SK-N-MC (cell line): ENCODE data around the gene TMEM164.

Experiments
- DNase-seq: peaks from one replicate; pipeline ENCODE4 v3.0.0-alpha.2; 2011; ENCODE audit warnings: low read depth, low spot score
- H3K27ac ChIP-seq: fragments of 200-600 bp; sonication (generic); 2 replicates; pipeline ENCODE4 v1.5.1; 2016; ENCODE audit warnings: mixed run types
- H3K36me3 ChIP-seq: fragments of 200-600 bp; sonication (generic); 2 replicates; pipeline ENCODE4 v1.6.1; 2017; ENCODE audit warnings: antibody characterized with exemption, low read length, mixed read lengths; ENCODE audit not compliant: insufficient read depth
- H3K4me3 ChIP-seq: fragments of 200-600 bp; sonication (generic); 2 replicates; pipeline ENCODE4 v1.5.1; 2016
- H3K9ac ChIP-seq: fragments of 200-600 bp; sonication (generic); 2 replicates; pipeline ENCODE4 v1.8.0; 2017; ENCODE audit warnings: mixed run types, mixed read lengths; ENCODE audit not compliant: insufficient read length
- H3K9me3 ChIP-seq: fragments of 200-600 bp; sonication (generic); 2 replicates; pipeline ENCODE4 v1.6.1; 2017; ENCODE audit warnings: low read depth, mild to moderate bottlenecking, antibody characterized with exemption, low read length, moderate library complexity, mixed read lengths
- EZH2 ChIP-seq: fragments of 200-600 bp; sonication (generic); IDR thresholded peaks from one replicate; pipeline ENCODE4 v1.6.1; 2017; ENCODE audit warnings: antibody characterized with exemption
- FOXP2 ChIP-seq: optimal IDR thresholded peaks from 2 replicates; pipeline ENCODE3; 2011; ENCODE audit warnings: mild to moderate bottlenecking, moderate library complexity; ENCODE audit not compliant: insufficient read depth; ENCODE audit errors: extremely low read length, control extremely low read depth
- POLR2AphosphoS5 ChIP-seq: IDR thresholded peaks from 2 replicates; pipeline ENCODE4 v1.6.1; 2012; ENCODE audit warnings: mild to moderate bottlenecking, low read depth, low read length, borderline replicate concordance

The TMEM164 gene

DNA sequence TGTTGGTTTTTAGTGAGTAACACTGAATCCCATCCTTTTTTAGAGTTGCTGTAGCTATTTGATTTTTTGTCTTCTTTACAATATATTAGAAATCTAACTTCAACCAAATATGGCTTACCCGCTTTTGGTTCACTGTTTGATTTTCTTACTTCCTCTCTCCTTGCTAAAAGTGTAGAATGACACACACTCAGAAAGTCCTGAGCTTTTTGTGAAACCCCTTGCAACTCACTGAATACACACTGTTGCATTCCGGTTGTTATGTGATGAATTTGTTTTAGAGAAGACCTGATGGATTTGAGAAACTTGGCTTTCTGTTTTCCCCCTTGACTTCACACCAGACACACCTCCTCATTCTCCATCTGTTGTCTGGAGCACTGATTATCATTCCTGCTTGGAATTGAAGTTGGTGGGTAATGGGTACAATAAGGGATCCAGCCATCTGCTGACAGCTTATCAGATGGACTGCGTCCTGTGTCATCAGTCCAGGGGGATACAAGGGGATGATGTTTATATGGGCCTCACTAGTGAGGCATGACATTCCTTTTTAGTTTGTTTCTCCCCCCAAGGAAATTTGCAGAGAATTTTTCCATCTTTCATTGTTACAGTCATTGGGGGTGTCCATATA is 5.2 kb downstream of the TMEM164 start:
- TF ChIP-seq POLR2AphosphoS5 (no peak), EZH2 (no peak), FOXP2 (no peak)
- no peaks in the 10 kb centered on the region for H3K9me3 ChIP-seq
- no peak overlapping the region for H3K9ac ChIP-seq
- no peak overlapping the region for H3K4me3 ChIP-seq
- H3K36me3 ChIP-seq = no peaks in the 10 kb centered on the region
- no peak overlapping the region for H3K27ac ChIP-seq
- no peak for DNase-seq

DNA sequence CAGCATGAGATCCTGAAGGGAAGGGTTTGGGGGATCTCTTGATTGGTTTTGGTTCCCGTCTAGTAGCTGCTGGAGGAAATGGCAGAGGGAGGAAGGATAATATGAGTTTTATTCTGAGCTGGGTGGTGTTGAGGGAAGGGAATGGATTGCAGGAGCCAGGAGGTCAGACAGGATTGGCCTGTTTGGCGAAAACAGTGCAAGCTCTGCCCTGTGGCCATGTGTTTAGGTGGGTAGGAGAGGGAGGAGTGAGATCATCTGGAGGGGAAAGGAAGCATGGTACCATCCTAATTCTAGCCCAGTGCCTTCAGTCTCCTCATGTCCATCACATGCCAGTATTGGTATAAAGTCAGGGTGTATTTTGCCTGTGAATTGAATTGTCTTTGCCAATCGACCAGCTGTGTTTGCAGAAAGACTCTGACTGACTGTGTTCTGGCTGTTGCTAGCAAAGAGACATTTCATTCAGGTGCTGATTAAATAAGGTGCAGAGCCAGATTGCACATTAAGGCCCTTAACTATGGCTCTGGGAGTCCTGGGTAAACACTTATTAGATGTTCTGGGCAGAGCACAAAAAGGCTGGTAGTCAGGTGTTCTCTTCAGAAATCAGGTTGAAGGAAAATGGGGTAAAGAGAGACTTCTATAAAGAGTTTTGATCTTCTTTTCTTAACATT is 10.0 kb downstream of the TMEM164 start:
- no peaks in the 10 kb centered on the region for H3K9me3 ChIP-seq
- H3K9ac ChIP-seq = no peak overlapping the region
- no peak overlapping the region for H3K27ac ChIP-seq
- DNase-seq = no peak
- H3K4me3 ChIP-seq = no peak overlapping the region
- H3K36me3 ChIP-seq = no peaks in the 10 kb centered on the region
- TF ChIP-seq EZH2 = no peak
- no peak for TF ChIP-seq FOXP2
- TF ChIP-seq POLR2AphosphoS5 = no peak

DNA sequence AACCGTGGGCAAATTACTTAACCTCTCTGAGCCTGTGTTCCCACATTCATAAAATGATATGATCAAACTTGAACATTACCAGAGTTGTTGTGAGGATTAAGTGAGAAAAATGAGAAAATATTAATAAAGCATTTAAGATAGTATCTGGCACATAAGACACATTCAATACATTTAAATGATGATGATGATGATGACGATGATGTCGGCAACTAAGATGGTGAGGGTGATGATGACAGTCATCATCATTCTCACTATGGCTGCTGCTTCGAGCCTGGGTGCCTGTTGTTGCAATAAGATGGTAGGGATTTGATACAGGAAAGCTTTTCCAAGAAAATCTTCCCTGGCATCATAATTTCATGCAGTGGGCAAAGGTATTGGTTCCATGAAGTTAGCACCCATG is 11.1 kb downstream of the TMEM164 start:
- Histone ChIP-seq H3K27ac (no peak overlapping the region), H3K36me3 (no peaks in the 10 kb centered on the region), H3K9ac (no peak overlapping the region), H3K4me3 (no peak overlapping the region), H3K9me3 (no peaks in the 10 kb centered on the region)
- no peak for DNase-seq
- TF ChIP-seq POLR2AphosphoS5 (no peak), FOXP2 (no peak), EZH2 (no peak)

DNA sequence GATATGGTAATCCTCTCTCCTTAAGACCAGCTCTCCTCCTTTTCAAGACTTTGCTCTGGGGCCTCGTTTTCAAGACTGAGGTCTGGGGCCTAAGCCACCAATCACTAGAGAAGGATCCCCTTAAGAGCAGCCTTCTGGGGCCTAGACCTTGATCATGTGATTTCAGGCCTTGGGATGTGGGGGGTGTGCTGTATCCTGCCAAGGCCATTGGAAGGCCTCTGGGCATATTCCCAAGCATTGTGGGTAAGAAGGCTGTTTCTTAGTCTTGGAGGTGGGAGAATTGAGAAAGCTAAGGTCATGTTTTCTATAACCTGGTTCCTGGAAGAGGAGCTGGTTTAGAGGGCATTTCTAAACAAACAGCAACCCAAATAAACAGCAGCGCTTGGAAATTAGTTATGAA is 12.1 kb downstream of the TMEM164 start:
- DNase-seq = no peak
- H3K27ac ChIP-seq = peak overlapping the region; percentile 26
- no peak overlapping the region for H3K4me3 ChIP-seq
- TF ChIP-seq POLR2AphosphoS5 = no peak
- TF ChIP-seq FOXP2 = no peak
- TF ChIP-seq EZH2 = no peak
- no peaks in the 10 kb centered on the region for H3K9me3 ChIP-seq
- no peak overlapping the region for H3K9ac ChIP-seq
- H3K36me3 ChIP-seq = no peaks in the 10 kb centered on the region

DNA sequence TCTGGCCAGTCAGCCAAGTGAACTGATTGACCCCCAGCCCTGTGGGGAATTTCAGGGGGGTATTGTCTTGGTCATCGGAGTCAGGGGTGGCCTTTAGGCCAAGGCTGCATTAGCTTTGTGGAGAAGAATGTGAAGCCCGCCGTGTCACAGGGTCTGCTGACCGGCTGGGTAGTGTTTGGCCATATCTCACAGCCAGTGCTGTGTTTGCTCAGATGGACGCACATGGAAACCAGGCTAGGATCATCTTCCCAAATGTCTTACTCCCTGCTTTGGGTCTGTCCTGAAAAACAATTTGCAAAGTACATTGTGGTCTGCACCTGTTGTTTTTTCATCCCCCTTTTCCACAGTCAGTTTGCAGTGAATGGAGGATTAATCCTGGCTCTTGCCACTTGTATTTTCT is 13.0 kb downstream of the TMEM164 start:
- TF ChIP-seq POLR2AphosphoS5 (no peak), EZH2 (no peak), FOXP2 (no peak)
- no peaks in the 10 kb centered on the region for H3K36me3 ChIP-seq
- no peak for DNase-seq
- no peak overlapping the region for H3K27ac ChIP-seq
- no peak overlapping the region for H3K9ac ChIP-seq
- H3K4me3 ChIP-seq = no peak overlapping the region
- H3K9me3 ChIP-seq = no peaks in the 10 kb centered on the region

DNA sequence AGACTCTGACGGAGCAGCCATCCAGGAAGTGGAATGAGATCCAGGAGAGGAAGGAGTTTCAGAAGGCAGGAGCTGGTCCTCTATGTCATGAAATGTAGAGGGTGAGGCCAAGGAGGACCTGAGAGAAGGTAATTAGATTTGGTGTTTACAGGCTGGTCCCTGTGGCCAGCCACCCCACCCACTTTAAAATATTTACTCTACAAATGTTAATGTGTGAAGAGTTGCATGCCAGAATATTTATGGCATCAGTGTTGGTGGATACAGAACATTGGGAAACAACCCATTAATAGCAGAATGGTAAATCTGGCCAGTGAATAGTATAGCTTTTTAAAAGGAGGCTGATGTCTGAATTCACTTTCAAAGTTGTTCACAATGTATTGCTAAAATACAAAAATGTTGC is 17.6 kb downstream of the TMEM164 start:
- H3K9me3 ChIP-seq = no peaks in the 10 kb centered on the region
- no peak overlapping the region for H3K4me3 ChIP-seq

DNA sequence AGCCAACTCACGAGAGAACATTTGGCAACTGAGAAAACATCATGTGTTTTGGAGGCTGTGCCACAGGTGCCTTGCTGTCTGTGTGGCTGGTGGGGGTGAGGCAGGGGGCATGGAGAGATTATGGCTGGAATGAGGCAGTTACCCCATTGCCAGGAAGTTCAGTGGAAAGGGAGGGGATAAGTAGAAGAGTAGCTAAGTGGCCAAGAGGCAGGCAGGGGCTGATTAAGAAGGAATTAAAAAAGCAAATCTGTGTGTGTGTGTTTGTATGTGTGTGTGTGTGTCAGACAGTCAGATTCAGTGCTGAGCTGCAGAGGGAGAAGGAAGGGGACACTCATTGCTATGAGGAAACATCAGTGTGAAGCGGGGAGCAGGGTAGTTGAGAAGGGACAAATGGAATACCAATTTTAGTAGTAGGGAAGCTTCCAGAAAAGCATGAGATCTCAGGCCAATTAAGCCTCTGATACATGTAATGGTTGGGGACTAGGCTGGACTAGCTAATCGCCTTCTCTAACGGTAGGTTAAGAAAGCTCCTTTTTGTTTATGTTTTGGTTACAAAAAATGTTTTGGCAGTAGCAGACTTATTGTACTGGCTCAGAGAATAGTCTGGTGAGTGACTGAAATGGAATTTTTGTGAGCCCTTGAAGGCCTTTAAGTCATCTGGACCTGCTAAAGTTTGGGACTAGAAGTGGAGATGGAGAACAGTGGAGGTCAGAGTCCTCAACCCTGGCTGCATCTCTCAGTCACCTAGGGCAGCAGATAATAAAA is 18.5 kb downstream of the TMEM164 start:
- Histone ChIP-seq H3K9ac (no peak overlapping the region), H3K9me3 (no peaks in the 10 kb centered on the region), H3K36me3 (no peaks in the 10 kb centered on the region), H3K27ac (no peak overlapping the region), H3K4me3 (no peak overlapping the region)
- TF ChIP-seq POLR2AphosphoS5 = no peak
- TF ChIP-seq FOXP2 = no peak
- TF ChIP-seq EZH2 = no peak
- DNase-seq = no peak

More for the DNA sequence above, 17.6 kb downstream of the TMEM164 start:
- TF ChIP-seq POLR2AphosphoS5 = no peak
- TF ChIP-seq EZH2 = no peak
- no peak for TF ChIP-seq FOXP2
- no peak for DNase-seq
- Histone ChIP-seq H3K36me3 (no peaks in the 10 kb centered on the region), H3K9ac (no peak overlapping the region), H3K27ac (no peak overlapping the region)

DNA sequence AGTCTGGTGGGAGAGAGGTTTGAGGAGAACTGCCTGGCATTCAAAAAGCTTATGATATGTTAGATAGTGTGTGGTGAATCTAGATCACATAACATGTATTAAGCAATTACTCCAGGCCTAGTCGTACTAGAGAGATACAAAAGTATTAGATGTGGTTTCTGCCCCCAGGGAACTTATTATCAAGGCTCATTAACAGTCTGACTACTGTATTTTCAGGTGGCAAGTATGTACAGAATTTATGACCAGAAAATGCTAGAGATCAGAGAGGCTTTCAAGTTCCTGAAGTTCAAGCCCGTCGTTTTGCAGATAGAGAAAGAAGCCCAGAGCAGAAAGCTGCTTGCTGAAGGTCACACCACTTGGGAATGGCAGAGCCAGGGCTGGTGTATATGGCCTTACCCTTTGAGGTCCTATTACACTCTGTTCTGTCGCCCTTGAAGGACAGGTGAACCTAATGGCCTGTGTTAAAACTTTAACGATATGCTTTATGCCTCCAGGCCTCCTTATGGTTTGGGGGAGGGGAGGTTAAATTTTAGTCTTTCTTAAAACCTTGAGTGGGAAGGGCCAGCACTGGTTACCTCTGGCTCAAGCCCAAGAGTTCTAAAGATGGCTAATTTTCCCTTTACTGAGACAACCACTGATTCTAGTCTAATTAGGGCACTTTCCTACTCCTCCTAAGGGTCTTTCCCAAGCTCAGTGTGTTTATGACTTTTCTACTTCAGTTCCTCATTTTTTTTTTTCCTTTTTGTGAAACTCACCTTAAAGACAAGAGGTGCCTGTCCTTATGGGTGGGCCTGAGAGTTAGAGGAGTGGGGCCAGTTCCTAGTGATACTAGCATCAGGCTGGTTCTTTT is 19.9 kb downstream of the TMEM164 start:
- no peak for DNase-seq
- H3K4me3 ChIP-seq = no peak overlapping the region
- no peaks in the 10 kb centered on the region for H3K9me3 ChIP-seq
- no peak overlapping the region for H3K9ac ChIP-seq
- H3K27ac ChIP-seq = no peak overlapping the region
- TF ChIP-seq EZH2 (no peak), POLR2AphosphoS5 (no peak), FOXP2 (no peak)
- H3K36me3 ChIP-seq = no peaks in the 10 kb centered on the region
